Activated CD4-positive, alpha-beta T cell treated with anti-CD3 and anti-CD28 coated beads, Interleukin-2, amount 50 U/mL, for 4 hours (primary cell): ENCODE results near the gene BFSP2.
"Not testable (repeated sequence)": the region's sequence is repeated elsewhere in the genome, so short reads cannot be mapped to it uniquely, and the experiment has no call there.

Source experiments
- DNase-seq, 2 experiments: peaks; one replicate each; pipeline ENCODE4 v3.0.0-alpha.2; 2020

BFSP2 gene

GRCh38 chr3:133521946-133522345 lies 122.1 kb downstream of the BFSP2 start:
- no peak for DNase-seq

GRCh38 chr3:133523758-133524157 lies 123.9 kb downstream of the BFSP2 start:
- DNase-seq = not testable (repeated sequence)
